Body of pancreas (tissue), 4 donors: Measurements from ENCODE around the gene SHOC2. TPM values are rescaled to one million over a fixed set of nuclear protein-coding genes. Genes with fewer than 3 reads are reported as not detected.

ENCODE experiments used
- ATAC-seq: fragments of 150-250 bp; one replicate; pipeline ENCODE4 v1.9.1; 2016
- DNase-seq, 4 donors: peaks; one replicate each; pipeline ENCODE4 v3.0.0-alpha.2; 2019
- H3K27ac ChIP-seq, 4 donors: fragments of 200-600 bp; sonication (generic); 1 replicate in 3 of 4; 2 replicates in 1 of 4; pipeline versions ENCODE4 v1.5.1 to v1.6.1; 2016 to 2019; ENCODE audit warnings: mild to moderate bottlenecking in 1 of 4, mixed read lengths in 1 of 4, moderate library complexity in 1 of 4
- H3K27me3 ChIP-seq, 2 donors: fragments of 200-600 bp; sonication (generic); one replicate each; pipeline ENCODE4 v1.6.0; 2016; ENCODE audit warnings: mild to moderate bottlenecking in 1 of 2
- H3K36me3 ChIP-seq, 2 donors: fragments of 200-600 bp; sonication (generic); replicated peaks in 1 of 2; 2 replicates each; pipeline ENCODE4 v1.5.1; 2016; ENCODE audit warnings: low read depth in 2 of 2; ENCODE audit not compliant: insufficient read depth in 1 of 2
- H3K4me1 ChIP-seq: fragments of 200-600 bp; sonication (generic); one replicate; pipeline ENCODE4 v1.6.0; 2016
- H3K4me3 ChIP-seq, 2 donors: fragments of 200-600 bp; sonication (generic); 1 replicate in 1 of 2; 2 replicates in 1 of 2; pipeline ENCODE4 v1.5.1; 2016 to 2019
- H3K9me3 ChIP-seq, 3 donors: fragments of 200-600 bp; sonication (generic); 1 replicate in 2 of 3; 2 replicates in 1 of 3; pipeline ENCODE4 v1.5.1; 2016
- CTCF ChIP-seq, 7 experiments: fragments of 450-650 bp in 4 of 7; fragments of 200-600 bp in 3 of 7; sonication (generic) in 3 of 7; IDR thresholded peaks; one replicate each; pipeline ENCODE4 v1.5.1; 2016 to 2019; ENCODE audit warnings: antibody characterized with exemption in 7 of 7
- POLR2A ChIP-seq, 3 donors: fragments of 450-650 bp; IDR thresholded peaks; one replicate each; pipeline ENCODE4 v1.6.1; 2016; ENCODE audit warnings: antibody characterized with exemption in 3 of 3, mild to moderate bottlenecking in 2 of 3
- WGBS, 2 donors: methylation state at CpG; one replicate each; pipeline ENCODE4 v1.1.5; 2017; 5-methylcytosine and 5-hydroxymethylcytosine counted together
- intact Hi-C: fragments of 100-400 bp; cut with DNase I; formaldehyde crosslinking; loops from one replicate; pipeline ENCODE4 v1.15.1; 2023
- total RNA-seq, 2 donors: library from RNA; depleted of rRNA; stranded (reverse); fragments of >200 nt; gene quantifications; one replicate each; pipeline ENCODE4 v1.1.0, GENCODE V29; 2016

Gene SHOC2
- total RNA-seq, 2 donors from 2014 or later = 24.1 to 26.0 TPM

DNA sequence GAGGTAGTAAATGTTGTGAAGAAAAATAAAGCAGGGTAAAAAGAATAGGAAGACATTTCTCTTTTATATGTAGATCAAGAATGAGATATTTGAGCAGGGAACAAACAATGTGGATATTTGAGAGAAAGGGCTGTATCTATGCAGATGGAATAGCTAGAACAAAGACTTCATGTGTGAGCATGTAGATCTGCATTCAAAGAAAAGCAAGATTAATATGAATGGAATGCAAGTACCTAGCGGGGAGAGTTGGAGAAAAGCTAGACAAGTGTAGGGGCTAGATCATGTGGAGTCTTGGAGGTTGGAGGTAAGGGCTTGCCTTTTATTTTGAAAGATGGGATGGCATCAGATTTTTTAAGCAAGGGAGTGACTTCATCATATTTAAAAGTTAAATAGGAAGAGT lies 27.1 kb downstream of the SHOC2 start:
- intact Hi-C loops = no loop called here
- no peak overlapping the region for H3K27ac ChIP-seq
- H3K27me3 ChIP-seq = no peaks in the 10 kb centered on the region
- ATAC-seq = no peak
- no peak for DNase-seq
- WGBS, 2 donors = 84 to 94% methylated on average over 1 of the region's 1 CpG
- no peaks in the 10 kb centered on the region for H3K36me3 ChIP-seq
- no peaks in the 10 kb centered on the region for H3K9me3 ChIP-seq
- peaks cover 8% of the 10 kb centered on the region for H3K4me1 ChIP-seq
- H3K4me3 ChIP-seq = no peak overlapping the region
- TF ChIP-seq CTCF (IDR thresholded peaks at IDR 0.05) = no peak
- TF ChIP-seq POLR2A (IDR thresholded peaks at IDR 0.05) = no peak

DNA sequence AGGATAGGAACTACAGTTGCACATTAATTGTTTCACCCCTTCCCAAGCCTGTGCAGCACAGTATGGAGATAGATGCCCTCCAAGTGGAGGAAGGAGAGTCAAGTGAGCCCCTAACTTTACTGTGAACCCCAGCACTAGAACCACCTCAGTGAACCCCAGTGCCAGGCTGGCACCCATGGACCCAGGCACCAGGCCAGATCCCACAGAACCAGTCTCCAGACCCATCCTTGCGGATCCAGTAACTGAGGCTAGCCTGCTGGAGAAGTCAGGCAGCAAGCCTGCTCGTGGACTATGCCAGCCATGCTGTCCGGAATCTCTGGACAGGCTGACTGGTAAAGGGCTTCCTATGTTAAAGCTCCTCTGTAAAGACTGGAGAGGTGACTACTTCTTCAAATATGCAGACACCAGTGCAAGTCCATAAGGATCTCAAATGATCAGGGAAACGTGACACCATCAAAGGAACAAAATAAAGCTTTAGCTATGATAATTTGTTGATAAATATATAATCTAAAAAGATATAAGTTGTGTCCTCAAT lies 27.7 kb downstream of the SHOC2 start:
- no peak for TF ChIP-seq POLR2A (IDR thresholded peaks at IDR 0.05)
- no peak for TF ChIP-seq CTCF (IDR thresholded peaks at IDR 0.05)
- no peak overlapping the region for H3K4me3 ChIP-seq
- H3K4me1 ChIP-seq = peaks cover 8% of the 10 kb centered on the region
- no peak for ATAC-seq
- 60 to 67% methylated on average over 3 to 4 of the region's 4 CpGs for WGBS, 2 donors
- no peaks in the 10 kb centered on the region for H3K36me3 ChIP-seq
- no peak for DNase-seq
- H3K27ac ChIP-seq = no peak overlapping the region
- intact Hi-C loops = no loop called here
- no peaks in the 10 kb centered on the region for H3K9me3 ChIP-seq
- H3K27me3 ChIP-seq = no peaks in the 10 kb centered on the region

DNA sequence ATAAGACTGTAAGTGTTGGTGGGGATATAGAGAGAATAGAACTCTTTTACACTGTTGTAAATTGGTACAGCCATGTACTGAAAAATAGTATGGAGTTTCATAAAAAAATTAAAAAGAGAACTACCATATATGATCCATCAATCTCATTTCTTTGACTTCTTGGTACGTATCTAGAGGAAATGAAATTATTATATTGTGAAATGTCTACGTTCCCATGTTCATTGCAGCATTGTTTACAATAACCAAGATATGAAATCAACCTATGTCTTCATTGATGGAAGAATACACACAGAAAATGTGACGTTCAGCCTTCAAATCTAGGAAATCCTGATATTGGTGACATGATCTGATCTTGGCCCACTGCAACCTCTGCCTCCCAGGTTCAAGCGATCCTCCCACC lies 32.0 kb downstream of the SHOC2 start:
- DNase-seq (no peak), ATAC-seq (no peak)
- H3K36me3 ChIP-seq = no peaks in the 10 kb centered on the region
- intact Hi-C loops = no loop called here
- H3K27ac ChIP-seq = no peak overlapping the region
- no peaks in the 10 kb centered on the region for H3K9me3 ChIP-seq
- no peak for TF ChIP-seq POLR2A (IDR thresholded peaks at IDR 0.05)
- TF ChIP-seq CTCF (IDR thresholded peaks at IDR 0.05) = no peak
- WGBS, 2 donors = 72 to 83% methylated on average over 4 of the region's 4 CpGs
- peaks cover 11% of the 10 kb centered on the region for H3K4me1 ChIP-seq
- no peak overlapping the region for H3K4me3 ChIP-seq
- H3K27me3 ChIP-seq = no peaks in the 10 kb centered on the region

DNA sequence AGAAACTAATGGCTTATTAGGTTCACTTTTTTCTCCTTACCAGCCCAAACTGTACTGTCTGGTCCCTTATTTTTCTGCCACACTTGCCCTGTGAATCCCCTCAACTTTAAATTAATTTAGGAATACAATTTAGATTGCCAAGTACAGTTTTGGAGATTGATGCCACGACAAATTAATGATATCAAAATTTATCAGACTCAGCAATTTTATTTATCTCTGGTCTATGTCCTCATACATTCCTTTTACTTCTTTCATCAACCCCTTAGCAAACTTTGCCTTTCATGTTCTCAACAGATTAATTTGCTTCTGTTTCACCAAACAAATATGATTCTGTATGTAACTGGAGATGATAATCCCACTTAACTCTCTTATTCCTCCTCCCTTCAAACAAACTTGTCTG lies 38.2 kb downstream of the SHOC2 start:
- Histone ChIP-seq H3K27ac (no peak overlapping the region), H3K4me1 (peaks cover 46% of the 10 kb centered on the region), H3K27me3 (no peaks in the 10 kb centered on the region), H3K9me3 (no peaks in the 10 kb centered on the region), H3K36me3 (no peaks in the 10 kb centered on the region), H3K4me3 (no peak overlapping the region)
- ATAC-seq (no peak), DNase-seq (no peak)
- intact Hi-C loops = no loop called here
- WGBS, 2 donors = 56 to 58% methylated on average over 1 of the region's 1 CpG
- TF ChIP-seq CTCF (IDR thresholded peaks at IDR 0.05) (no peak), POLR2A (IDR thresholded peaks at IDR 0.05) (no peak)
